SIG-M5 treated with dmso at 0.1 percent for 504 hours (cell line): ENCODE results near the gene PRSS36.
"Not testable (repeated sequence)": the region's sequence is repeated elsewhere in the genome, so short reads cannot be mapped to it uniquely, and the experiment has no call there.

Experiments
- DNase-seq: peaks from one replicate; lab custom pipeline; 2025; ENCODE audit not compliant: unreplicated experiment; lab: John Stamatoyannopoulos, UW

The PRSS36 gene

DNA sequence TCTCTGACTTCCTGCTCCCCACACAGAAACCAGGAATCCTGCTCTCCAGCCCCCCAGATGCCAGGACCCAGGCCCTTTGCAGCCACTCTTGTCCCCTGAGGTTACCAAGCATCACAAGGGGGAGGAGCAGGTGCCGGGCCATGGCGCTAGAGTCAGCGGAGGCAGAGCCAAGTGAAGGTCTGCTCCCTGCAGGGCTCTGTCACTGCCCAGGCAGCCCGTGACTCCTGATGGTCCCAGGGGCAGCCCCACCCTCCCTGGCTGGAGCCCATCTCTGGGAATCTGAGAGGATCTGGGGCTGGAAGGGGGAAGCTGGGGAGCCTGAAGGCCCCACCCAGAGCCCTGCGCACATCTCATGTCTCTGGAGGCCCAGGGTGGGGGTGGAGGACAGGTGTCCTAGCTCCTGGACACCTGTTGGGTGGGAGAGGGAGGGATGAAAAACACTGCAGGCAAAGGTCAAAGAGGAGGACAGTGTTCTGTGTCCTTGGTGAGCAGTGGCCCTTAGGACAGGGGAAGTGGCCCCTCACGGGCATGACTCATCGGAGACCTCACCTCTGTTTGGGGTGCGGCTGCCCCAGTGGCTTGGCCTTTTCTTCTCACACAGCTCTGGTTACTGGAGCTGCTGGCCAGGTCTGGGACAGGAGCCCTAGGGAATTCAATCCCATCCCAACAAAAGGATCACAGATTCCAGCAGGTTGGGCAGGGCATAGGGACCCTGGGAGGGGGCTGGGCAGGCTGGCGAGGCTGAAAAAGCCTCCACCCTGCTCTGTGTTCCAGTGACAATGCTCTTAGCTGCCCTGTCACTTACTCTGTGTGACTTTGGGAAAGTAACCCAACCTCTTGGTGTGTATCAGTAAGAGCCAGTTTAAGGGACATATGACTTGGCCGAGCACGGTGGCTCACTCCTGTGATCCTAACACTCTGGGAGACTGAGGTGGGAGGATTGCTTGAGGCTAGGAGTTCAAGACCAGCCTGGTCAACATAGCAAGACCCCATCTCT lies at the start of gene PRSS36:
PRSS36 (minus strand) TSS at position 173 of the 997 bp plus-strand sequence; CDS start at position 142, 31 bp downstream.
- DNase-seq, result no peak

DNA sequence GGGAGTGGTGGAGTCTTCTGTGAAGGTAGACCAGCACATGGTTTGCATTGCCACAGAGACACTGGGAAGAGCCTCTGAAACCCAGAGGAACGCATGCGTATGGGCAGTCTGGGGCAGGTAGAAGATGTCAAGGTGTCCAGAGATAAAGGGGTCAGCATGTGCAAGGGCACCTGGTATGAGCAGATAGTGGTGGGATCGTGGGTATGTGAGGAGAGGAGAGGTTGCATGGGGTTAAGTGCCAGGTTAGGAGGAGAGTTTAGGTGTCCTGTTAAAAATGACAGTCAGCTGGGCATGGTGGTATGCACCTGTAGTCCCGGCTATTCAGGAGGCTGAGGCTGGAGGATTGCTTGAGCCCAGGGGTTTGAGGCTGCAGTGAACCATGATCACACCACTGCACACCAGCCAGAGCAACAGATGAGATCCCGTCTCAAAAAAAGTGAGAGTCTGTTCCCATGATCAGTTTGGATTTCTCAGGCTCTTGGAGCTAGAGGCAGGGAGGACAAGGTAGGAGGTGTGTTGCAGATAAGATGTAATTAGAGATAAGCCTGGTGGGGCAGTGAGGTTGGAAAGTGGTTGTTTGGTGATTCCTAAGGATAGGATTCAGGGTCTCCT lies 49.7 kb upstream of the PRSS36 start:
- no peak for DNase-seq

GRCh38 chr16:31198207-31198882 lies 48.5 kb upstream of the PRSS36 start:
- DNase-seq, result no peak

DNA sequence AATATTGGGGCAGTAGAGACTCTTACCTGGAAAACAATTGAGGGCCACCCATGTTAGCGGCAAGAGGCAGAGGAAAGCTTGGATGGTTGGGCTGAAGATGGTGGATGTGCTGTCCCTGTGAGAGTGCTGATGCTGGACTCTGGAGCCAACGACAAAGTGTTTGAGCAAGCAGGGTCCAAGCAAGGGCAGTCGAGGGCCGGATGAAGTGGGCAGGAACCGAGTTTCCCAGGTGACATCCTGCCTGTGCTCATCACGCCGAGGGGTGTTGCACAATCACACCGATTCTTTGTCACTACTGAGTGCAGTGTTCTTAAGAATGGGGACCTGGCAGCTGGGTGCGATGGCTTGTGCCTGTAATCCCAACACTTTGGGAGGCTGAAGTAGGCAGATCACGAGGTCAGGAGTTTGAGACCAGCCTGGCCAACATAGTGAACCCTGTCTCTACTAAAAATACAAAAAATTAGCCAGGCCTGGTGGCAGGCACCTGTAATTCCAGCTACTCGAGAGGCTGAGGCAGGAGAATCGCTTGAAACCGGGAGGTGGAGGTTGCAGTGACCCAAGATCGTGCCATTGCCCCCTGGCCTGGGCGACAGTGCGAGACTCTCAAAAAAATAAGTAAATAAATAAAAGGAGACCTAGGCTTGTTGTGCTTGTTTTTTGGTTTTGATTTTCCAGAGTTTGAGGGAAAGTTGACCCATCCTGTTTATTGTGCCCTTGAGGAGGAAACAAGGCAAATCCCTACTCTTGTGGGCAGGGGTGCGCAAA lies 46.6 kb upstream of the PRSS36 start:
- DNase-seq, result no peak

DNA sequence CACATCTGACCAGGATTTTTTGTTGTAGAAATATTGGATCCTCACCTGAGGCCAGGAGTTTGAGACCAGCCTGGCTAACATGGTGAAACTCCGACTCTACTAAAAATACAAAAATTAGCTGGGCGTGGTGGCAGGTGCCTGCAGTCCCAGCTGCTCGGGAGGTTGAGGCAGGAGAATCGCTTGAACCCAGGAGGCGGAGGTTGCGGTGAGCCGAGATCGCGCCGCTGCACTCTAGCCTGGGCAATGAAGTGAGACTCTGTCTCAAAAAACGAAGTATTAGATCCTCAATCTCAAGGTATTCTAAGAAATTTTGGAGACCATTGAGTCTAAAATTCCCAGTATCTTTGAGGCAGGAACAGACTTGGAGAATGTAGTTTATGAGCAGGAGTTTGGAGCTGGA lies 46.0 kb upstream of the PRSS36 start:
- DNase-seq, result not testable (repeated sequence)

DNA sequence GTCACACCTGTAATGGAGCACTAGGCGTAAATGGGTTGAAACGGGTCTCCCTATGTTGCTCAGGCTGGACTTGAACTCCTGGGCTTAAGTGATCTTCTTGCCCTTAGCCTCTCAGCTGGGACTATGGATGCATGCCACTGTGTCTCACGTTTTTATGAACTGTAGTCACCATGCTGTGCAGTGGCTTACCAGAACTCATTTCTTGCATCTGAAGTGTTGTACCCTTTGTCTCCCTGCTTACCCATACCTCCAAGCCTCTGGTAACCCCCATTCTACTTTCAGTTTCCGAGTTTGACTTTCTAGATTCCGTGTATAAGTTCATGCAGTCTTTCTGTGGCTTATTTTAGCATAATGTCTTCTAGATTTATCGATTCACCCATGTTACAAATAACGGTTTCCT lies 45.0 kb upstream of the PRSS36 start:
- no peak for DNase-seq

DNA sequence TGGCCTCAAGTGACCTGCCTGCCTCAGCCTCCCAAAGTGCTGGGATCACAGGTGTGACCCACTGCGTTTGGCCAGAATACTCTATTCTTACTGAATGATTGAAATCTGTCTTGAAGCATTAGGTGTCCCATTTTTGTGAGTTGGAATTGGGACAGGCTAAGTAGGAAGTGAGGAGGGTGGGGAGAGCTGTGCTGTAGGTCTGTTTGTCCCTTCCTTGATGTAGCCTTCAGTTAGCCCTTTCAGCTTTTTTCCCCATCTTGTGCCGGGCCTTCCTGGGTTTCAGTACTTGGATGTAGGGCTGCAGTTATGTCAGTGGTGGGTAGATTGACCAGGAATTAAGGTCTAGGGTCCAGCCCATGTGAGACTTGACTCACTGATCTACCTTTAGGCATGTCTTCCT lies 44.0 kb upstream of the PRSS36 start:
- DNase-seq, result no peak

DNA sequence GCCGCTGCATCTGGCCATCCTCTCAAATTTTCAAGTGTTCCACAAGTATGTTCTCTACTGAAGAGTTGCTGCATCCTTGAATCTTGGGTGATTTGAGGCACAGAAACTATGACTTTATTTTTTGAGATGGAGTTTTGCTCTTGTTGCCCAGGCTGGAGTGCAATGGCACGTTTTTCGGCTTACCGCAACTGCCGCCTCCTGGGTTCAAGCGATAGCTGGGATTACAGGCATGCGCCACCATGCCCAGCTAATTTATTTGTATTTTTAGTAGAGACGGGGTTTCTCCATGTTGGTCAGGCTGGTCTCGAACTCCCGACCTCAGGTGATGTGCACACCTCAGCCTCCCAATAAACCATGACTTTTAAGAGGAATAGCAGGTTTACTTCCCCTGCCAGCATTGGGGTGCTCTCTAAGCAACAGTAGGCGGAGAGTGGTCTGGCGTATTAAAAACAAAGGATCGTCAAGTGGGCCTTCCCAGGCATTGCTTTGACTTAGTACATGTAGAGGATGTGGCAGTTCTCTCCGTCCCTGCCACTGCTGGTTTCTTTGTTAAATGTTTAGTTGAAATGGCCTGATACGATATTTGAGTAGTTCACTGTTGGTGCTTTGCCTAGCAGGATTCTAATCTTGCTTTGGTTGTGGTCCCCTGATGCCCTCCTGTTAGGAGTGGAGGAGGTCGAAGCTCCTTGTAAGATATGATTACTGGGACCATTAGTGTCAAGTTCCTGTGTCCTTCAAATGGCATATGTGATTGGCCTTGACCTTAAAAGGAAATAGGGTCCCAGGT lies 43.2 kb upstream of the PRSS36 start:
- no peak for DNase-seq

DNA sequence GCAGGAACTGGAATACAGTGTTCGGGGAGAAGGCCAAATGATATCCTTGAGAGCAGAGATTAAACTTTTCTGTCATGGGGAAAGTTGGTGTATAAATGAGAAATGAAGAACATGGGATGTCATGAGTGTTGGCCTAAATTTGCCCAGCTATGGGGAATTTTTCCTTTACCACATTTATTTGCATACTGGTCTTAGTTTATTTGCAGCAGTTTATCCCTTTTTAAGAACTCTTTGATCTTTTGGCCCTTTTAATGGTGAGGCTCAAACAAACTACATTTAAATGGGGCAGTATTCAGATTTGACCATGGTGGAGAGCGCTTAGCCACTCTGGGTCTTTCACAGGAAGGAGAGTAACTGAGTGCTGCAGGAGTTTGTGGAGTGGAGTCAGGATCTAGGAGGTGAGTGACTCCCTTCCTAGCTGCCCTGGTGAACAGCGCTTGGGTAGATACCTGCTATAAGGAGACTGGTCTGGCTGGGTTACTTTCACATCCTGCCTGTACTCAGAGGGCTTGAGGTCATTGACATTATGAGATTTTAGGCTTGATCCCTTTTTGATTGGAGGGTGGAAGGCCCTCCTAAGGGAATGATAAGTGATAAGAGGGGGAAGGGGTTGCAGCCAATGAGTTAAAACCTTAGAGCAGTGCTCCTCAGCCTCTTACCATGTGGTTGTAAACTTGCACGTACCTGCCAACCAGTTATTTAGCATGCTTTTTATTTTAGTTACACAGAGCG lies 42.0 kb upstream of the PRSS36 start:
- no peak for DNase-seq

GRCh38 chr16:31190818-31191444 lies 41.1 kb upstream of the PRSS36 start:
- no peak for DNase-seq

DNA sequence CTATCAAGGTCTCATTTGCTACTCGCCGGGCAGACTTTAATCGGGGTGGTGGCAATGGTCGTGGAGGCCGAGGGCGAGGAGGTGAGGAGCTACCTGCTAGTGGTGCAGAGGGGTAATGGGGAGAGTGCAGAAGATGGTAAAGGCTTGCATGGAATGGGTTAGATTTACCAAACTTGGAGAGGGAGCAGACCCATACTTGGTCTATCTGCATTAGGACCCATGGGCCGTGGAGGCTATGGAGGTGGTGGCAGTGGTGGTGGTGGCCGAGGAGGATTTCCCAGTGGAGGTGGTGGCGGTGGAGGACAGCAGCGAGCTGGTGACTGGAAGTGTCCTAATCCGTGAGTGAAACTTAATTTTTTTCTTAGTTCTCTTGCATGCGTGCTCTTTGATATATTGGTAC lies 40.2 kb upstream of the PRSS36 start:
- DNase-seq, result no peak

DNA sequence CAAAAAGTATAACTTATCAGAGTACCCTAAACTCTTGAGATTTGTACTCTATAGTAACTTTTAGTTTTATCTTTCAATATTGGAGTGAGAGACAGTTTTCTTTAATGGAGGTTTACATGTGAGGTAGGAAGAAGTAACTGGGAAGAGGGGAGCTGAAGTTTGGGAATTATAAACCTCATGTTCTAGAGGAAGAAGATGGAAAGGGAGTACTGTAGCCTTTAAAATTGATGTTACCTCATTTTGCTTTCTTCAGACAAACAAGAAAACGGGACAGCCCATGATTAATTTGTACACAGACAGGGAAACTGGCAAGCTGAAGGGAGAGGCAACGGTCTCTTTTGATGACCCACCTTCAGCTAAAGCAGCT lies 39.5 kb upstream of the PRSS36 start:
- no peak for DNase-seq

- no peak for DNase-seq
These were observed 38.9 kb upstream of the PRSS36 start for GRCh38 chr16:31188450-31189411.

- DNase-seq, result no peak
These were observed 37.9 kb upstream of the PRSS36 start for GRCh38 chr16:31187808-31188189.

- DNase-seq, result no peak
These were observed 37.3 kb upstream of the PRSS36 start for GRCh38 chr16:31186930-31187807.

- DNase-seq, result peak; percentile 78
These were observed 36.3 kb upstream of the PRSS36 start for GRCh38 chr16:31186176-31186575.

DNA sequence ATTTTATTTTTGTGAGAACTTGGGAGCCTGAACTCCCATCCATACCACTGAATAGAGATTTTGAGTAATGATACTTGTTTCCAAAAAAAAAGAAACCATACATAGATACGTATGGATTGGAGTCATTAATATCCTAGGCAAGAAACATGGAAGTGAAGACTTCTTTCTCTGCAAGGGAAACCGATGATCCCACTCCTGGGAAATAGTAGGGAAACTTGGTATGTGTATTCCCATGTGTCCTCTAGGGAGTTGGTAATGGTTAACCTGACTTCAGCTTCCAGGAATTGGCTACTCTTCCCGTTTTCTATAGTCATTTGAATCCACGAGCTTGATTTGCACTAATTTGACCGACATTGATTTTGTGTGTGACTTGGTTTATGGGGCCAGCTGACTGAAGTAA lies 35.5 kb upstream of the PRSS36 start:
- no peak for DNase-seq
